Liver (tissue), 9 donors: ENCODE measurements around the gene RFPL4A. TPM values are rescaled to one million over a fixed set of nuclear protein-coding genes. Genes with fewer than 3 reads are reported as not detected.
"Not testable (repeated sequence)": the region's sequence is repeated elsewhere in the genome, so short reads cannot be mapped to it uniquely, and the experiment has no call there.

Experiments used
- DNase-seq: peaks from one replicate; pipeline ENCODE4 v3.0.0-alpha.2; 2017; ENCODE audit warnings: low spot score
- H3K27ac ChIP-seq, 2 donors: one replicate each; pipeline ENCODE4 v1.7.0; 2013; ENCODE audit warnings: inconsistent platforms in 2 of 2, low read length in 2 of 2, control low read depth in 1 of 2, low read depth in 1 of 2, mild to moderate bottlenecking in 1 of 2
- H3K27me3 ChIP-seq, 4 donors: one replicate each; pipeline versions ENCODE4 v1.6.1 to v1.7.0; 2013; ENCODE audit warnings: low read length in 3 of 4, inconsistent platforms in 1 of 4, mild to moderate bottlenecking in 1 of 4, moderate library complexity in 1 of 4; ENCODE audit not compliant: control insufficient read depth in 4 of 4, insufficient read depth in 4 of 4
- H3K36me3 ChIP-seq, 4 donors: one replicate each; pipeline versions ENCODE4 v1.6.1 to v1.7.0; 2013; ENCODE audit warnings: low read length in 3 of 4, mild to moderate bottlenecking in 3 of 4, low read depth in 1 of 4, moderate library complexity in 1 of 4; ENCODE audit not compliant: control insufficient read depth in 4 of 4, insufficient read depth in 3 of 4
- H3K4me1 ChIP-seq, 4 donors: one replicate each; pipeline versions ENCODE4 v1.6.1 to v1.7.0; 2013; ENCODE audit warnings: low read length in 3 of 4, mild to moderate bottlenecking in 3 of 4, moderate library complexity in 1 of 4; ENCODE audit not compliant: control insufficient read depth in 4 of 4, insufficient read depth in 4 of 4
- H3K4me3 ChIP-seq, 3 donors: one replicate each; pipeline versions ENCODE4 v1.6.1 to v1.7.0; 2013; ENCODE audit warnings: low read length in 3 of 3, control low read depth in 1 of 3, low read depth in 1 of 3, mild to moderate bottlenecking in 1 of 3
- H3K9ac ChIP-seq, 2 donors: one replicate each; pipeline ENCODE4 v1.7.0; 2013; ENCODE audit warnings: low read length in 2 of 2, mild to moderate bottlenecking in 2 of 2, moderate library complexity in 2 of 2, control low read depth in 1 of 2, low read depth in 1 of 2
- H3K9me3 ChIP-seq, 4 donors: one replicate each; pipeline versions ENCODE4 v1.6.1 to v1.7.0; 2013; ENCODE audit warnings: low read length in 3 of 4; ENCODE audit not compliant: control insufficient read depth in 4 of 4
- CTCF ChIP-seq: fragments of 150-350 bp; IDR thresholded peaks from 2 replicates; pipeline ENCODE4 v1.5.1; 2017; ENCODE audit warnings: improper control_type of control experiment, low read depth, low read length; ENCODE audit not compliant: missing input control
- EGR1 ChIP-seq, 2 donors: IDR thresholded peaks; 2 replicates each; pipeline ENCODE4 v1.6.1; 2016 to 2018; ENCODE audit warnings: antibody characterized with exemption in 2 of 2, low read depth in 2 of 2
- FOXA1 ChIP-seq: IDR thresholded peaks from 2 replicates; pipeline ENCODE4 v1.6.1; 2016; ENCODE audit warnings: antibody characterized with exemption
- FOXA2 ChIP-seq: IDR thresholded peaks from 2 replicates; pipeline ENCODE4 v1.6.1; 2016; ENCODE audit warnings: antibody characterized with exemption
- GABPA ChIP-seq, 2 donors: IDR thresholded peaks in 1 of 2; conservative IDR thresholded peaks in 1 of 2; 2 replicates each; pipeline ENCODE4 v1.6.1; 2016; ENCODE audit warnings: antibody characterized with exemption in 2 of 2, mild to moderate bottlenecking in 1 of 2, moderate library complexity in 1 of 2
- HNF4A ChIP-seq, 2 donors: conservative IDR thresholded peaks; 2 replicates each; pipeline ENCODE4 v1.6.1; 2016; ENCODE audit warnings: antibody characterized with exemption in 2 of 2, mild to moderate bottlenecking in 2 of 2
- HNF4G ChIP-seq: IDR thresholded peaks from 2 replicates; pipeline ENCODE4 v1.6.1; 2016; ENCODE audit warnings: antibody characterized with exemption
- JUND ChIP-seq, 2 donors: IDR thresholded peaks; 2 replicates each; pipeline ENCODE4 v1.6.1; 2016; ENCODE audit warnings: antibody characterized with exemption in 2 of 2
- NR2F2 ChIP-seq: IDR thresholded peaks from 2 replicates; pipeline ENCODE4 v1.6.1; 2016; ENCODE audit warnings: antibody characterized with exemption
- RAD21 ChIP-seq, 2 donors: IDR thresholded peaks; 2 replicates each; pipeline ENCODE4 v1.6.1; 2016; ENCODE audit warnings: antibody characterized with exemption in 2 of 2, mild to moderate bottlenecking in 2 of 2
- REST ChIP-seq: IDR thresholded peaks from 2 replicates; pipeline ENCODE4 v1.6.1; 2016; ENCODE audit warnings: antibody characterized with exemption, mild to moderate bottlenecking
- RXRA ChIP-seq, 2 donors: IDR thresholded peaks; 2 replicates each; pipeline ENCODE4 v1.6.1; 2017 to 2018; ENCODE audit warnings: antibody characterized with exemption in 2 of 2, mild to moderate bottlenecking in 1 of 2
- TAF1 ChIP-seq: conservative IDR thresholded peaks from 2 replicates; pipeline ENCODE4 v1.6.1; 2016; ENCODE audit warnings: antibody characterized with exemption, mild to moderate bottlenecking
- YY1 ChIP-seq: IDR thresholded peaks from 2 replicates; pipeline ENCODE4 v1.6.1; 2016; ENCODE audit warnings: antibody characterized with exemption, mild to moderate bottlenecking
- WGBS: extraction: QIAGEN DNeasy Blood & Tissue Kit; methylation state at CpG from one replicate; pipeline ENCODE4 v1.1.7; 2013; 5-methylcytosine and 5-hydroxymethylcytosine counted together
- polyA plus RNA-seq, 2 donors: library from polyadenylated mRNA; stranded (reverse) in 1 of 2; unstranded in 1 of 2; fragments of 200-250 nt in 1 of 2; fragments of >200 nt in 1 of 2; fragmentation: Nextera tagmentation in 1 of 2; extraction: Ambion mirVana in 1 of 2; gene quantifications; one replicate each; pipeline versions ENCODE4 v1.2.1 to v1.2.3, GENCODE V29; 2013 to 2015
- total RNA-seq, 2 donors: library from RNA; depleted of rRNA; stranded (reverse); fragments of >200 nt; gene quantifications; one replicate each; pipeline ENCODE4 v1.2.3, GENCODE V29; 2014
- TF ChIP-seq, protein P1 (sequence below): IDR thresholded peaks from 2 replicates; pipeline ENCODE4 v1.6.1; 2016; ENCODE audit warnings: antibody characterized with exemption
- TF ChIP-seq, protein P2 (sequence below): IDR thresholded peaks from 2 replicates; pipeline ENCODE4 v1.6.1; 2016; ENCODE audit warnings: antibody characterized with exemption
- donor health status: healthy.
- donor health status: healthy.
- donor health status: healthy.
- donor health status: healthy.
- donor health status: healthy.

Gene RFPL4A
- total and polyA plus RNA-seq, 4 donors: 0.12 to 0.82 TPM; not detected in 2

- TF ChIP-seq TAF1 (no peak), HNF4G (no peak), FOXA2 (no peak), HNF4A (conservative IDR thresholded peaks at IDR 0.05) (no peak), YY1 (no peak), EGR1 (IDR thresholded peaks at IDR 0.05; ENCODE audit: low read depth in 2 of 2) (no peak), FOXA1 (no peak), CTCF (no peak), GABPA (IDR thresholded peaks at IDR 0.05 in 1 of 2, conservative IDR thresholded peaks at IDR 0.05 in 1 of 2) (no peak), NR2F2 (no peak), JUND (IDR thresholded peaks at IDR 0.05) (no peak), RXRA (IDR thresholded peaks at IDR 0.05) (no peak), RAD21 (IDR thresholded peaks at IDR 0.05) (no peak), REST (no peak)
- TF ChIP-seq, protein P1, sequence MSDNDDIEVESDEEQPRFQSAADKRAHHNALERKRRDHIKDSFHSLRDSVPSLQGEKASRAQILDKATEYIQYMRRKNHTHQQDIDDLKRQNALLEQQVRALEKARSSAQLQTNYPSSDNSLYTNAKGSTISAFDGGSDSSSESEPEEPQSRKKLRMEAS: no peak
- TF ChIP-seq, protein P2, sequence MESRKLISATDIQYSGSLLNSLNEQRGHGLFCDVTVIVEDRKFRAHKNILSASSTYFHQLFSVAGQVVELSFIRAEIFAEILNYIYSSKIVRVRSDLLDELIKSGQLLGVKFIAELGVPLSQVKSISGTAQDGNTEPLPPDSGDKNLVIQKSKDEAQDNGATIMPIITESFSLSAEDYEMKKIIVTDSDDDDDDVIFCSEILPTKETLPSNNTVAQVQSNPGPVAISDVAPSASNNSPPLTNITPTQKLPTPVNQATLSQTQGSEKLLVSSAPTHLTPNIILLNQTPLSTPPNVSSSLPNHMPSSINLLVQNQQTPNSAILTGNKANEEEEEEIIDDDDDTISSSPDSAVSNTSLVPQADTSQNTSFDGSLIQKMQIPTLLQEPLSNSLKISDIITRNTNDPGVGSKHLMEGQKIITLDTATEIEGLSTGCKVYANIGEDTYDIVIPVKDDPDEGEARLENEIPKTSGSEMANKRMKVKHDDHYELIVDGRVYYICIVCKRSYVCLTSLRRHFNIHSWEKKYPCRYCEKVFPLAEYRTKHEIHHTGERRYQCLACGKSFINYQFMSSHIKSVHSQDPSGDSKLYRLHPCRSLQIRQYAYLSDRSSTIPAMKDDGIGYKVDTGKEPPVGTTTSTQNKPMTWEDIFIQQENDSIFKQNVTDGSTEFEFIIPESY: no peak
- Histone ChIP-seq H3K27ac (no peak overlapping the region), H3K9me3 (peaks cover 0 to 7% (median under 1%) of the 10 kb centered on the region in 4 donors), H3K9ac (no peak overlapping the region), H3K36me3 (no peaks in the 10 kb centered on the region), H3K4me3 (no peak overlapping the region), H3K27me3 (peaks cover 0 to 2% (median 0%) of the 10 kb centered on the region in 4 donors), H3K4me1 (no peaks in the 10 kb centered on the region)
- no peak for DNase-seq
- 62% methylated on average over 7 of the region's 7 CpGs for WGBS
These were observed 7.6 kb downstream of the RFPL4A start for GRCh38 chr19:55766466-55766865.

GRCh38 chr19:55768818-55769217 lies 9.9 kb downstream of the RFPL4A start, which contains the start of gene RFPL4AL1:
Gene RFPL4AL1, plus strand, starts transcription at chr19:55769118. Its CDS starts 2,687 bp downstream, at chr19:55771805.
- 82% methylated on average over 5 of the region's 6 CpGs for WGBS
- H3K9me3 ChIP-seq, H3K36me3 ChIP-seq, DNase-seq, H3K4me3 ChIP-seq, H3K27me3 ChIP-seq, H3K4me1 ChIP-seq, H3K9ac ChIP-seq, H3K27ac ChIP-seq: not testable (repeated sequence)

GRCh38 chr19:55769632-55770031 lies 10.7 kb downstream of the RFPL4A start:
- H3K9me3 ChIP-seq, H3K4me3 ChIP-seq, H3K36me3 ChIP-seq, H3K27ac ChIP-seq, H3K4me1 ChIP-seq, H3K9ac ChIP-seq, H3K27me3 ChIP-seq, DNase-seq: not testable (repeated sequence)
- WGBS: 47% methylated on average over 3 of the region's 3 CpGs
